Activated CD4-positive, alpha-beta T cell treated with anti-CD3 and anti-CD28 coated beads, Interleukin-2, amount 10 ng/mL, durations not matched to agents 7 days and 5 days (primary cell): Measurements from ENCODE around the gene WDR1. TPM values are rescaled to one million over a fixed set of nuclear protein-coding genes. Genes with fewer than 3 reads are reported as not detected.

Experiments used
- CTCF ChIA-PET: fragments of 350-600 bp; sonication (Branson Sonifier 250); formaldehyde crosslinking; loops from one replicate; lab custom pipeline; 2021; ENCODE audit warnings: antibody characterized with exemption; lab: Charles Lee
- POLR2A ChIA-PET: fragments of 350-600 bp; sonication (Branson Sonifier 250); formaldehyde crosslinking; loops from one replicate; lab custom pipeline; 2021; ENCODE audit warnings: antibody characterized with exemption; lab: Charles Lee
- DNase-seq: peaks from one replicate; pipeline ENCODE4 v3.0.0-alpha.2; 2020
- H3K27ac Mint-ChIP-seq: one replicate; pipeline ENCODE4 v1.8.0; 2021; ENCODE audit warnings: mild to moderate bottlenecking, moderate library complexity, mixed read lengths
- H3K27me3 Mint-ChIP-seq: one replicate; pipeline ENCODE4 v1.8.0; 2021; ENCODE audit warnings: mixed read lengths
- H3K36me3 Mint-ChIP-seq: one replicate; pipeline ENCODE4 v1.8.0; 2021; ENCODE audit warnings: low read depth, mixed read lengths
- H3K4me1 Mint-ChIP-seq: one replicate; pipeline ENCODE4 v1.8.0; 2021; ENCODE audit warnings: mixed read lengths
- H3K4me3 Mint-ChIP-seq: one replicate; pipeline ENCODE4 v1.8.0; 2021; ENCODE audit warnings: mild to moderate bottlenecking, moderate library complexity, mixed read lengths
- H3K9me3 Mint-ChIP-seq: one replicate; pipeline ENCODE4 v1.8.0; 2021; ENCODE audit warnings: mixed read lengths
- total RNA-seq, 2 experiments: library from RNA; stranded (reverse); gene quantifications; one replicate each; pipeline ENCODE4 v1.2.3, GENCODE V29; 2021

WDR1 gene
- total RNA-seq, 2 experiments from 2014 or later: 452 to 454 TPM

DNA sequence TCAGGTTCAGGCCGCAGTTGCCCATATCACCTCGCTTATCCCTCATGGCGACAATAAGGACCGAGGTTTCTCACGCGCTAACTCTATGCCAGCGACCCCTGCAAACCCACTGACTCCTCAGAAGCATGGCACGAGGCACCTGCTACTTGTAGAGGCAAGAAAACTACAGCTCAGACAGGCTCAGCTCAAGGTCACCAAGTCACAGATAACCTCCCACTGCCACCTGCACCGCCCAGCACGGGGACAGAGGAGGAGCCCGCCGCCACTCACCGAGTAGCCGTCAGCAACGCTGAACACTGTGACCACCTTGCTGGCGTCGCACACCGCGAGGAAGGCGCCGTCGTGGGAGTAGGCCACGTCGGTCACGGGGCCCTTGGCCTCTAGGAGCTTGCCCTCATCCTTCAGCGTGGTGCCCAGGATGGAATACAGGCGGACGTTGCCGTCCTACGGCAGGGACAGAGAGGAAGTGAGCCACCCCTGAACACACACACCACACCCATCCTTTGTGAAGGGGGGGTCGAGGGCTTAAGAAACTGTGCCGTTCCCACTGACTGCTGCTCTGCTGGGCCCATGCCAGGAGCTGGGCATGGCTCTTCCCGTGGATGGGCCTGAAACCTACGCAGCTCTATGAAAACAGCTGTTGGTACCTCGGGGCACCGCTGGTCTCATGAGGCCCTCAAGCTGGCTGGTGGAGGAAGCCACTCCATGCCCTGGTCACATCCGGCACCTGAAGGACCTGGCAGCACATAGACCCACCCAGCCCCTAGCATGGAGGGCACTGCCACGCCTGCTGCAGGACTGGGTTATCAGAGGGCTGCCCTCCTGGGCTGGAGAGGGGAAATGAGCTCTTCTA lies 38.9 kb downstream of the WDR1 start:
- Mint-ChIP-seq H3K9me3 (no peaks in the 10 kb centered on the region), H3K27me3 (no peaks in the 10 kb centered on the region), H3K27ac (no peak overlapping the region), H3K4me1 (no peaks in the 10 kb centered on the region), H3K4me3 (no peak overlapping the region), H3K36me3 (peaks cover 63% of the 10 kb centered on the region)
- CTCF ChIA-PET: interaction anchor here (1.3 kb wide), 1 partner anchor 14 kb away, joined by 3 read pairs; no protein-coding TSS in a partner anchor
- POLR2A ChIA-PET: no interaction called here
- no peak for DNase-seq

DNA sequence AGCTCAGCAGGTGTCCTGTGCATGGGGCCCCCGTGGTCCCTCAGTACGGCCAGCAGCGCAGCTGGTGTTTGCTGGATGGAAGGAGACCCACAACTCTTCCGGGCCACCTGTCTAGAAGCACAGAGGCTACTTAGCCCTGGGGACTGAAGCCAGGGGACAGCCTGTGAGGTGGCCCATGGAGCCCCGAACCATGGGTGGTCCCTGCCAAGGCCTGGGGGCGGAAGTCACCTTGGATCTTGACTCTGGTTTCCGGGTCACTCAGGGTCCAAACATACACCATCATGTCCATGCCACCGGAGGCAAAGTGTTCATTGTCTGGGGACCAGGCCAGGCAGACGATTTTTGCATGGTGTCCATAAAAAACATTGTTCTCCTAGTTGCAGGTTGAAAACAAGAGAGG lies 39.5 kb downstream of the WDR1 start:
- H3K27ac Mint-ChIP-seq: no peak overlapping the region
- H3K36me3 Mint-ChIP-seq: peaks cover 59% of the 10 kb centered on the region
- no peaks in the 10 kb centered on the region for H3K4me1 Mint-ChIP-seq
- no peaks in the 10 kb centered on the region for H3K27me3 Mint-ChIP-seq
- DNase-seq: no peak
- H3K4me3 Mint-ChIP-seq: no peak overlapping the region
- ChIA-PET CTCF (no interaction called here), POLR2A (no interaction called here)
- no peaks in the 10 kb centered on the region for H3K9me3 Mint-ChIP-seq

DNA sequence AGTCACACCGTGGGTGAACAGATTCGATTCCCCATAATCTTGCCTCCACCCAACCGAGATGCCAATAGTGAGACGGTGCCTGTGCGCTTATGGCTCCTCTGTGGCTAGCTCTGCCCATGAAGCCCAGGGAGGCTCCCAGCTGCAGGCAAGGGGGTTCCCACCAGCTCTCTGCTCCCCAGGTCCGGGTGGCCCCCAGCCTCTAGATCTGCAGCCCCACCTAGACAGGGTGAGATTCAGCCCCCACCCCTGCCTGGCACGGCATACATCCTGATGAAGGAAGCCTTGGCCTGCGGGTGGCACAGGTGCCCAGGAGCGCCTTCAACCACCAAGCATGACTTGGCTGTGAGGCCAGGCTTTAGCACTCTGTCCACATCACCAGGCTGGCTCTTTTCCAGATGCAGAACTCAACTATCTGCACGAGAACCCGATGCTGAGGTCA lies 40.6 kb downstream of the WDR1 start:
- CTCF ChIA-PET: interaction anchor here (0.7 kb wide), 1 partner anchor 1632 kb away, joined by 3 read pairs; no protein-coding TSS in a partner anchor
- no peak overlapping the region for H3K27ac Mint-ChIP-seq

DNA sequence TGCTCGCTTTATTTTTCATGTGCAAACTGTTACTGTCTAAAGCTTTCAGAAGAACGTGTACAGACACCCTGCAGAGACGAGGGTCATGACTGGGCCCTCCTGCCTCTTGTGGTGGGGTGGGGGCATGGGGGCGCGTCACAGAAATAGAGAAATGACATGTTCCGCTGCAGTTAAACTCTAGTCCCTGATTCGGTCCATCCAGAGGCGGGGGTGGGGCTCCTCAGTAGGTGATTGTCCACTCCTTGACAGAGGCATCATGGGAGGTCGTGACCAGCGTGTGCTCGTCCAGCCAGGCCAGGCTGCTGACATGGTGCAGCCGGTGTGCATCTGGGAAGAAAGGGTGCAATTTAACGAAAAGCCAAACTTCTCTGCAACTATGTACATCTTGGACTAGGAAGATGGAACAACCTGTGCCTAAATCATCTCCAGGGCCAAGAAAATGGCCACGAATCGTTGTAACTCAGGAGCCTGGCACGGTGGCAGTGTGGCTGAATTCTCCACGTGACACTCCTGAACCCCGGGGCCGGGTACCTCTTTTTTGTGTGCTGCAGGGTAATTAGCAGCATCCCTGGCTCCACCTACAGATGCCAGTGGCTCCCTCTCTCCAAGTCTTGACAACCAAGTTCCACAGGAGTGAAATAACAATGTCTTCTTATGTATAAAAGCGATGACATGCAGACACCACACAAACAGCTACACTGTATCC lies 41.3 kb downstream of the WDR1 start:
- H3K27me3 Mint-ChIP-seq: no peaks in the 10 kb centered on the region
- CTCF ChIA-PET: interaction anchor here (0.7 kb wide), 1 partner anchor 1632 kb away, joined by 3 read pairs; no protein-coding TSS in a partner anchor
- no peak overlapping the region for H3K4me3 Mint-ChIP-seq
- POLR2A ChIA-PET: no interaction called here
- H3K9me3 Mint-ChIP-seq: no peaks in the 10 kb centered on the region
- peak overlapping the region; percentile 9 for H3K27ac Mint-ChIP-seq
- H3K4me1 Mint-ChIP-seq: no peaks in the 10 kb centered on the region
- peaks cover 65% of the 10 kb centered on the region for H3K36me3 Mint-ChIP-seq
- DNase-seq: no peak

More for the DNA sequence above, 40.6 kb downstream of the WDR1 start:
- no peaks in the 10 kb centered on the region for H3K4me1 Mint-ChIP-seq
- no peaks in the 10 kb centered on the region for H3K9me3 Mint-ChIP-seq
- no peak overlapping the region for H3K4me3 Mint-ChIP-seq
- no peak for DNase-seq
- no peaks in the 10 kb centered on the region for H3K27me3 Mint-ChIP-seq
- POLR2A ChIA-PET: interaction anchor here (0.6 kb wide), 1 partner anchor 13 kb away, joined by 4 read pairs; no protein-coding TSS in a partner anchor
- peaks cover 65% of the 10 kb centered on the region for H3K36me3 Mint-ChIP-seq

DNA sequence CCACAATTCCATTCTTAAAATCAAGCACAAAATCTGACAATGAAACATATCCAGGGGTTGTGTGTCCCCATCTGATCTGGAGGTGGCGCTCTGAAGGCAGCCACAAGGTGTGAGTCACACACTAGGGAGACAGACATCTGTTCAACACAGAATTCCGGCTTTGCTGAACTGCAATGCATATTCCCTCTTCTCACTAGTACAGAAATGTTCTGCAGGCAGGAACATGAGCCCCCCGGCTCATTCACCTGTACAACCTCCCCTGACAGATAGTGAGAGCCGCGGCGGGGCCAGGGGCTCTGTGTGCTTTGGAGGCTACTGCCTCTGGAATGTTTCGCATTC lies 41.9 kb downstream of the WDR1 start:
- H3K27me3 Mint-ChIP-seq: no peaks in the 10 kb centered on the region
- POLR2A ChIA-PET: no interaction called here
- no peaks in the 10 kb centered on the region for H3K4me1 Mint-ChIP-seq
- H3K4me3 Mint-ChIP-seq: no peak overlapping the region
- CTCF ChIA-PET: no interaction called here
- peaks cover 65% of the 10 kb centered on the region for H3K36me3 Mint-ChIP-seq
- no peak overlapping the region for H3K27ac Mint-ChIP-seq
- H3K9me3 Mint-ChIP-seq: no peaks in the 10 kb centered on the region
- DNase-seq: no peak

DNA sequence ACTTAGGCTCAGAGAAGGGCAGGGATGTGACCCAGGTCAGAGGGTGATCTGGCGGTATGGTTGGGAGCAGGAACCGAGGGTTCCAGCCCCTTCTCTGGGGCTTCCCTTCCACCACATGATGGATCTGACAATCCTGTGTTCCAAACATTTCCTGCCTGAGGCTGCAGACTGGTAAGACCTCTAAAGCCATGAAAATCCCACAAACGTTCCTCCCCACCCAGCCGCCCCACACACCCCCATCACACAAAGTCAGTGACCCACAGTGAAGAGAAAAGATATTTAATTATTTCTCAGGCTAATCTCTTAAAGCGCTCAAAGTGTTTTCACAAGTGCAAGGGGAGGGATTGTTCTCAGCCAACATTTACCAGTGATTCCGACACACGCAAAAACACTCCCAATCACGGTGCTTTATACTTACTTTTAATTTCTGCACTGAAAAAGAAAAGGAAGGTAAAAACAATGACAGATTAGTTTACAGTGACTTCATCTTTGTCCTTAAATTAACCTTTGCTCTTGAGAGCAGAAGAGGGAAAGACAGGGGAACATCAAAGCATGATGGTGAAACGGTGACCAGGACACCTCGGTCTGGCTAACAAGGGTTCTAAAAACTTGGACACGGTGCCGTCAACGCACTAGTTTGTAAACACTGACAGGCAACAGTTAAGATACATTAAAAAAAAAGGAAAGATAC lies 42.4 kb downstream of the WDR1 start:
- CTCF ChIA-PET: no interaction called here

DNA sequence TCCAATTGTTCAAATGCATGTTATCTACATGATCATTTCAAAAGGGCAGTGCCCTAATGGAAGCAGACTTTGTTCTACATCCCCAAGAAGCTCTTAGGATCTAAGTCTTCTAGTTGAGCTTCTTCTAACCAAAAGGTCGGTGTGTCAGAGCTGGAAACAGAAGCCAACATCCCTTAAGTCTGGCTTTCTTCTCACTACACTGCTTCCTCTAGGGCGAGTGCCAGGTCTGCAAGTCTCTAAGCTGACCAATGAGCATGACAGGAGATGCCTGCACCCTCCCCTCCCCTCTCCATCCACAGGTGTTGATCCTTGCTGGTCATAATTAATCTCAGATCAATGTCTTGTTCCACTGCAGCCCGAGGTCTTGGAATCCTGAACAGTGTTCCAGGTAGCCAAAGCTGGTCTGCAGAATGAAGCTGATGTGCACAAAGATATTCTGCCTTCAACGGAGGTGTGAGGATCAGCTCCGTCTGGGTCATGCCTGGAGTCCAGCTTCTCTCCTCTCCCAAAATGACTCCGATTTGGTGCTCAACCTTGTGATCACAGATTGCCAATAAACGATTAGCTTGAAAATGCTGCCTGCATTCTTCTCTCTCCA lies 44.1 kb downstream of the WDR1 start:
- H3K9me3 Mint-ChIP-seq: no peaks in the 10 kb centered on the region
- ChIA-PET POLR2A (no interaction called here), CTCF (no interaction called here)

More for the DNA sequence above, 42.4 kb downstream of the WDR1 start:
- H3K4me1 Mint-ChIP-seq: no peaks in the 10 kb centered on the region
- peaks cover 62% of the 10 kb centered on the region for H3K36me3 Mint-ChIP-seq
- no peak for DNase-seq
- H3K4me3 Mint-ChIP-seq: no peak overlapping the region
- POLR2A ChIA-PET: no interaction called here
- no peaks in the 10 kb centered on the region for H3K27me3 Mint-ChIP-seq
- no peak overlapping the region for H3K27ac Mint-ChIP-seq
- H3K9me3 Mint-ChIP-seq: no peaks in the 10 kb centered on the region

DNA sequence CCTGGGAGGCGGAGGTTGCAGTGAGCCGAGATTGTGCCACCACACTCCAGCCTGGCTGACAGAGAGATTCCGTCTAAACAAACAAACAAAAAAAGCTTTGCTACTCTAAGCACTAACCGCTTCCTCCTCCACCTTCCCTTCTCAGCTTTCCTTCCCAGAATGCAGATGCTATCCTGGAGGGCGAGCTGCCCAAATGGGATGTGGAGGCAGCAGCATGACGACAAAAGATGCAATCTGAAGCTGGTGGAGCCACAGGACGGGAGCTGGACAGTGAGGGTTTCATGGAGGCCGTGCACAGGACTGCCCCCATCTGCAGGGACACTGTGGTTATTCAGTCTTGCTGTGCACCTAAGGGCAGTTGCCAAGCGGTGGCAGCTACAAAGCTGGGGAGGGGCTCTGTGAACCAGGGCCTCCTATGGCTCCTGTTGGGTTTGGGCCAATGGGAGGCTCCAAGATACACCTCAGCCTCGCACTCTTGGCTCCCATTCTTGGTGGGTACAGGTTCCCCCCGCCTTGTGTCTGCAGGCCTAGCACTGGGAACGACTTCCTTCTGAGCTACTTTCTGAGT lies 47.4 kb downstream of the WDR1 start:
- Mint-ChIP-seq H3K27ac (no peak overlapping the region), H3K27me3 (no peaks in the 10 kb centered on the region), H3K4me3 (no peak overlapping the region), H3K36me3 (peaks cover 49% of the 10 kb centered on the region), H3K9me3 (no peaks in the 10 kb centered on the region), H3K4me1 (no peaks in the 10 kb centered on the region)
- POLR2A ChIA-PET: no interaction called here
- CTCF ChIA-PET: interaction anchor here (0.6 to 0.7 kb wide), 2 partner anchors 12 to 301 kb away, joined by 3 read pairs; no protein-coding TSS in a partner anchor
- DNase-seq: no peak

More for the DNA sequence above, 44.1 kb downstream of the WDR1 start:
- H3K4me3 Mint-ChIP-seq: no peak overlapping the region
- H3K27me3 Mint-ChIP-seq: no peaks in the 10 kb centered on the region
- peaks cover 57% of the 10 kb centered on the region for H3K36me3 Mint-ChIP-seq
- no peak for DNase-seq
- H3K27ac Mint-ChIP-seq: no peak overlapping the region
- no peaks in the 10 kb centered on the region for H3K4me1 Mint-ChIP-seq

DNA sequence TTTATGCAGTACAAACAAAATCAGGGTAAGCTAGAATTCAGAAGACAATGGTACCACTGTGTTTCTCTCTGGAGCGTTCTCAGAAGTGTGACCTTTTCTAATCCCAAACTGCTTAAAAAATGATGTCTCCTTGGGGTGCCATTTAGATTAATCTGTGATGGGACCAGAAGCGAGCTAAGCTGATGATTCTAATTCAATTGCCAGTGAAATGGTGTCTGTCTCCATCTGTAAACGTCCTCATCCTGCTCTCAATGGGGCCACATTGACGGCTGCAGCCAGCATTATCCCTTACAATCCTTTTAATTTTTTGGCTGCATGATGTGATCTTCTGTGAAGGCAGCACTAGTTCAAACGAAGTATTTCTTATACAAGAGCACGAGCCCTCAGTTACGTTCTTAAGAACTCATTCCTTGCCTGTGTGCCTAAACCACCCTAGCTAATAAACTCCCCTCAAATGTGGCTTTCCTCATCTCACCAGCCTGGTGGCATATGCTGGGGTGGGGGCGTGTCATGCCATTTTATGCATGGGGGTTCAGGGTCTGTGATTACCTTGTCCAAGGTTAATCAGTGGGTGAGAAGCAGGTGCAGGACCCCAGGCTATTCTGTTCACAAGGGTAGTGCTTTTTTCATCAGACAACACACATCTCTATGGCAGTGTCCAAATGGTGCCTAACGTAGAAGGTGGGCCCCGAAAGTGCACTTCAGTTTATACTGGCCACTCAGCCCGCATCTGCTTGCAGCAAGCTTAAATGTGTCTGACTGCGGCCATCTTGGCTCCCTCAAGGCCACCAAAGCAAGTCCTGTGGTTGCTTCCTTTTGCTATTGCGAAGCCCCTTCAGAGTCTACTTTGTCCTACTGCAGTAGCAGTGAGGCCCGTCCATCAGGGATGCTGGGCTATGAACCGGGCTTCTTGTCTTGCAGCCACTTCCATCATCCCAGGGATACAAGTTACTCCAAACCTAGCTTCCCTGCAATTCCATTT lies 49.6 kb downstream of the WDR1 start:
- H3K27me3 Mint-ChIP-seq: no peaks in the 10 kb centered on the region
- H3K4me1 Mint-ChIP-seq: no peaks in the 10 kb centered on the region
- peaks cover 43% of the 10 kb centered on the region for H3K36me3 Mint-ChIP-seq
- DNase-seq: no peak
- no peak overlapping the region for H3K27ac Mint-ChIP-seq
- CTCF ChIA-PET: interaction anchor here (1.1 kb wide), 1 partner anchor 14 kb away, joined by 3 read pairs; no protein-coding TSS in a partner anchor
- H3K4me3 Mint-ChIP-seq: no peak overlapping the region
- no peaks in the 10 kb centered on the region for H3K9me3 Mint-ChIP-seq
- POLR2A ChIA-PET: no interaction called here

DNA sequence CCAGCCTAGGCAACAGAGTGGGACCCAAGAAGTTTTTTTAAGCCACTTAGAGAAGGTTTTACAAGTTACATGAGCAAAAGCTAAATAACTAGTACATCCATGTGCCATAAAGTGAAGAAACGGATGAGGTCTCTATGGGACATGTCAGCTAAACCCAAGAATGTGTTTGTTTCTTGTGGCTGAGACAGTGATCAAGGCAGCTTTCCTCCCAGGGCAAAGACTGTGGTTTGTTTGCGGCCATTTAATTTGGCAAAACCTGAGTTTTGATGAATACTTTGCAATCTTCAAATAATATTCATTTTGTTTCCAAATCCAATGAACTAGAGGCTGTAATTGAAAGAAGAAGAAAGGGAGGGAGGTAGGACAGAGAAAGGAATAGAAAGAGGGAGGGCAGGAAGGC lies 50.4 kb downstream of the WDR1 start:
- H3K27me3 Mint-ChIP-seq: no peaks in the 10 kb centered on the region
- H3K4me1 Mint-ChIP-seq: no peaks in the 10 kb centered on the region
- peaks cover 43% of the 10 kb centered on the region for H3K36me3 Mint-ChIP-seq
- no peak overlapping the region for H3K4me3 Mint-ChIP-seq
- POLR2A ChIA-PET: no interaction called here
- no peaks in the 10 kb centered on the region for H3K9me3 Mint-ChIP-seq
- CTCF ChIA-PET: interaction anchor here (1.1 kb wide), 1 partner anchor 15 kb away, joined by 3 read pairs; no protein-coding TSS in a partner anchor
- no peak overlapping the region for H3K27ac Mint-ChIP-seq
- no peak for DNase-seq

DNA sequence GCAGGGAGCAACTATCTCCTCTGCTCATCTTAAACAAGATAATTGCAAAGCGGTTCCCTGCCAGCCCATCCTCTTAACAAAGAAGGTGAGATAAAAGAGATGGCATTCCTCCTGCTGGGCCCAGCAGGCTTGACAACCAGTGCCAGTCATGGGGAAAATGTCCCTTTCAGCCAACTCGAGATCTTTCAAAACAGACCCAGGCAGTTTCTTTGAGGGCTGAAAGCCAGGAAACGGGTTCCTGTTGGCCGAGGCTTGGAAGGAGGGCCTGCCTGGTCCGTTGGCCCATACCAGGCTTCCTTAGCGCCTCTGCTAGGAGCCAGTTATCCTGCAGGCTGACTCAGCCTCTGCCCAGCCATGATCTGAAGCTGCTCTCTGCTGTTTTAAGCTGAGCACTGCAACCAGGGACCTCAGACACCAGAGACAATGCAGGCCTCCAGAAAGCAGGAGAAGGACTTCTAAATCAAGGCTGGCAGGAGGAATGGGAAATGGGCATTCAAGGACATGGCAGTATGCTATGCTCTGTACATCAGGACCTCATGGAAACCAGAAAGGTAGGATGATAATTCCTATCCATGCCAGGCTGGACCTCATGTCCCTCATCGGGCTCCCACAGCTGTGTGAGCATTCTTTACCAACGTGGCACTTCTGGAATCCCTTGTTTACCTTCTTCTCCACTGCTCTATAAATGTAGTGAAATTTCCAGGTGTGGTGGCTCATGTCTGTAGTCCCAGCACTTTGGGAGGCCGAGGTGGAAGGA lies 52.9 kb downstream of the WDR1 start:
- ChIA-PET CTCF (no interaction called here), POLR2A (no interaction called here)
- Mint-ChIP-seq H3K9me3 (no peaks in the 10 kb centered on the region), H3K4me1 (no peaks in the 10 kb centered on the region), H3K36me3 (peaks cover 44% of the 10 kb centered on the region), H3K27me3 (no peaks in the 10 kb centered on the region), H3K27ac (no peak overlapping the region), H3K4me3 (no peak overlapping the region)
- no peak for DNase-seq
